Measurements from ENCODE around the gene USP15. TPM values are rescaled to one million over a fixed set of nuclear protein-coding genes. Genes with fewer than 3 reads are reported as not detected.

USP15 gene
- total RNA-seq, 1 experiment from 2014 or later = 35.3 TPM

DNA sequence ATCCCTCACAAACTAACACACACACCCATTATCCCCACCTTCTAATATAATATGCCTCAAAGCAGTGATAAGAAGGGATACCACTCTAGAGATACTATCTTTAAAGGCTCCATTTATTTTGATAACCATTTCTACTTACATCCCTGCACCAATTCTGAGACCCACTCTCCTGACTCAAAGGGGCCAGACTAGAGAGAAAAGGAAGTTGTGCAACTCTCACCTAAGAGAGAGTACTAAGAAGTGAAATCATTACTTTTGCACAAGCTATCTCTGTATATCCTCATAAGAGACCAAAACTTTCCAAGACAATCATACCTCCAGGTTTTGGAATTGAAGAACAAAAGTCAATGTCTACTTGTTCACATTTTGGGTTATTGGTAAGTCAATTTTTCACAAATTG lies 45.4 kb upstream of the USP15 start:
- Histone ChIP-seq H2BK120ac (ENCODE audit: low read depth, low read length, poor library complexity, severe bottlenecking) (no peak overlapping the region), H3K9ac (ENCODE audit: extremely low read depth, insufficient read length, low read length) (no peak overlapping the region), H3K4ac (ENCODE audit: low read depth, low read length) (no peak overlapping the region), H3T11ph (ENCODE audit: low read length) (no peak overlapping the region), H2BK20ac (ENCODE audit: low read depth, low read length, poor library complexity, severe bottlenecking) (no peak overlapping the region), H3K23me2 (ENCODE audit: insufficient read length, low read depth, low read length, poor library complexity, severe bottlenecking) (no peaks in the 10 kb centered on the region), H3K23ac (ENCODE audit: insufficient read length, low read depth, low read length) (no peak overlapping the region), H2BK5ac (ENCODE audit: insufficient read length, low read length) (no peak overlapping the region), H2BK15ac (ENCODE audit: low read depth, low read length) (no peak overlapping the region), H3K79me2 (ENCODE audit: insufficient read depth, low read length) (no peaks in the 10 kb centered on the region), H4K5ac (ENCODE audit: insufficient read length, low read depth, low read length) (no peak overlapping the region), H3K79me1 (ENCODE audit: insufficient read depth, low read depth, low read length, poor library complexity, severe bottlenecking) (no peaks in the 10 kb centered on the region), H2AFZ (ENCODE audit: low read length) (no peak overlapping the region), H3K9me3 (ENCODE audit: control insufficient read depth, low read depth, low read length) (no peaks in the 10 kb centered on the region), H3K18ac (ENCODE audit: insufficient read length, low read depth, low read length) (no peak overlapping the region), H4K8ac (replicated peaks; ENCODE audit: insufficient read length, low read depth, low read length) (no peak overlapping the region), H3K14ac (ENCODE audit: insufficient read depth, low read length) (no peak overlapping the region), H3K27ac (ENCODE audit: insufficient read length, low read depth, low read length) (no peak overlapping the region), H4K91ac (ENCODE audit: insufficient read length, low read depth, low read length) (no peak overlapping the region), H3K56ac (ENCODE audit: insufficient read length, low read depth, low read length) (no peak overlapping the region), H4K20me1 (ENCODE audit: control insufficient read depth, insufficient read depth, insufficient read length) (no peaks in the 10 kb centered on the region), H2BK12ac (ENCODE audit: insufficient read length, low read depth, low read length) (no peak overlapping the region), H3K4me2 (ENCODE audit: insufficient read depth, insufficient read length, low read length) (no peak overlapping the region), H2AK5ac (ENCODE audit: insufficient read length, low read length) (no peak overlapping the region), H3K4me1 (ENCODE audit: insufficient read depth, low read length) (no peaks in the 10 kb centered on the region), H3K27me3 (ENCODE audit: insufficient read depth, low read length) (no peaks in the 10 kb centered on the region)
- no peak for DNase-seq
- Mint-ChIP-seq H3K4me3 (no peak overlapping the region), H3K36me3 (ENCODE audit: insufficient read depth in 1 of 3, low read depth in 3 of 3) (no peaks in the 10 kb centered on the region), H3K9me3 (no peaks in the 10 kb centered on the region; a peak in 1 of 5 replicates), H3K4me1 (no peaks in the 10 kb centered on the region; a peak in 1 of 4 replicates), H3K27me3 (ENCODE audit: low read depth) (no peaks in the 10 kb centered on the region; the same call in 1 of the 2 replicates), H3K27ac (no peak overlapping the region)
- TF ChIP-seq, protein P1, sequence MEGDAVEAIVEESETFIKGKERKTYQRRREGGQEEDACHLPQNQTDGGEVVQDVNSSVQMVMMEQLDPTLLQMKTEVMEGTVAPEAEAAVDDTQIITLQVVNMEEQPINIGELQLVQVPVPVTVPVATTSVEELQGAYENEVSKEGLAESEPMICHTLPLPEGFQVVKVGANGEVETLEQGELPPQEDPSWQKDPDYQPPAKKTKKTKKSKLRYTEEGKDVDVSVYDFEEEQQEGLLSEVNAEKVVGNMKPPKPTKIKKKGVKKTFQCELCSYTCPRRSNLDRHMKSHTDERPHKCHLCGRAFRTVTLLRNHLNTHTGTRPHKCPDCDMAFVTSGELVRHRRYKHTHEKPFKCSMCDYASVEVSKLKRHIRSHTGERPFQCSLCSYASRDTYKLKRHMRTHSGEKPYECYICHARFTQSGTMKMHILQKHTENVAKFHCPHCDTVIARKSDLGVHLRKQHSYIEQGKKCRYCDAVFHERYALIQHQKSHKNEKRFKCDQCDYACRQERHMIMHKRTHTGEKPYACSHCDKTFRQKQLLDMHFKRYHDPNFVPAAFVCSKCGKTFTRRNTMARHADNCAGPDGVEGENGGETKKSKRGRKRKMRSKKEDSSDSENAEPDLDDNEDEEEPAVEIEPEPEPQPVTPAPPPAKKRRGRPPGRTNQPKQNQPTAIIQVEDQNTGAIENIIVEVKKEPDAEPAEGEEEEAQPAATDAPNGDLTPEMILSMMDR (conservative IDR thresholded peaks at IDR 0.05) = no peak
